Fibroblast of skin of scalp (primary cell): ENCODE measurements around the gene RBMS3.

ENCODE experiments used
- DNase-seq: peaks from one replicate; pipeline ENCODE4 v3.0.0-alpha.2; 2013

RBMS3 gene

GRCh38 chr3:29912600-29913288, 631.9 kb downstream of the RBMS3 start:
- DNase-seq: no peak

- peak; percentile 81 for DNase-seq
Observed at GRCh38 chr3:29914861-29915524, 634.1 kb downstream of the RBMS3 start.

GRCh38 chr3:29919571-29919970, 638.7 kb downstream of the RBMS3 start:
- peak; percentile 28 for DNase-seq

GRCh38 chr3:29922992-29923746, 642.3 kb downstream of the RBMS3 start:
- DNase-seq: peak; percentile 87

DNA sequence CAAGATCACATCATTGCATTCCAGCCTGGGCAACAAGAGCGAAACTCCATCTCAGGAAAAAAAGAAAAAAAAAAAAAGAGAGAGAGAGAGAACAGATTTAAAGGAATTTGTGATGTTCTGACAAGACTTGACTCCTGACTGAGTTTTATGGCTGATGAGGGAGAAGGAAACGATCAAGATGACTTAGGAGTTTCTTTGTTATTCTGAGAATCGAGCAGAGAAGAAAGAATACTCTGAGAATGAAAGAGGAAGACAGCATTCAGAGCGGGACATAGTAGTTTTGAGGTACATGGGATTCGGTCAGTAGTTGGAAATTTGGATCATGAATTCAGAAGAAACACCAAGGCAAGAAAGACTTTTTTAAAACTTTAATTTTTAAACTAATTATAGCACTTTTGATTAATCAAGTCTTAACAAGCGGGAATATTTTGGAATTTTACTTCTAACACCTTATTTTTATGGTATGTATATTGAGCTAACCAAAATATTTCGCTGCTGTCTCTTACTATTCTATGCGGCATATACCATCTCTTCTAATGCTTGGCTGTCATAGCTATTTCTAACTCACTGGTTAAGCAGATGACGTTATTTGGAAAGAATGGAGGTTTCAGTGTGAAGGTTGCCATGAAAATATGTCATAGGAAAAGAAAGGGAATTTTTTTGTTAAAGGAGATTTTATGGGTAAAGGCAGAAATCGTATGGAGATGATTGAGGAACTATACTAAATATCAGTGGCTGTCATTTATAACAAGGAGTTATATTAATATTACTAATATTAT, 644.1 kb downstream of the RBMS3 start:
- DNase-seq: peak; percentile 17

DNA sequence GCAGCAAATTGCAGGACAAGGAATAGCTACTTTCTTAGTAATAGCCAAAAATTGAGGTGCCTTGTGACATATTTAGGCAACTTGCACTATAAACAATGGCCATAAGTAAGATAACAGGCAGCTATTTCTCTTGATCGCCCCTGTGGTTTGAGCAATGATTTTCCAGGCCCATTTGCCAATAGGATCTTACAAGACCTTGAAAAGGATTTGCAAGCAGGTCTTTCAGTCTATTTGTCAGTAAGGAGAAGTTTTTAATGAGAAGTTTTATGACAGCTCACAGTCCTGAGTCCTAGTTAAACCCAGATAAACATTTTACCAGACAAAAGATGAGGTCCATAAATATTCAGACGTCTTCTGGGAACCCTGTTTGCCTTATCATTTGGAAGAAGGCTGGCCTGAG, 645.5 kb downstream of the RBMS3 start:
- DNase-seq: no peak

GRCh38 chr3:29932696-29933325, 651.9 kb downstream of the RBMS3 start:
- DNase-seq: no peak

DNA sequence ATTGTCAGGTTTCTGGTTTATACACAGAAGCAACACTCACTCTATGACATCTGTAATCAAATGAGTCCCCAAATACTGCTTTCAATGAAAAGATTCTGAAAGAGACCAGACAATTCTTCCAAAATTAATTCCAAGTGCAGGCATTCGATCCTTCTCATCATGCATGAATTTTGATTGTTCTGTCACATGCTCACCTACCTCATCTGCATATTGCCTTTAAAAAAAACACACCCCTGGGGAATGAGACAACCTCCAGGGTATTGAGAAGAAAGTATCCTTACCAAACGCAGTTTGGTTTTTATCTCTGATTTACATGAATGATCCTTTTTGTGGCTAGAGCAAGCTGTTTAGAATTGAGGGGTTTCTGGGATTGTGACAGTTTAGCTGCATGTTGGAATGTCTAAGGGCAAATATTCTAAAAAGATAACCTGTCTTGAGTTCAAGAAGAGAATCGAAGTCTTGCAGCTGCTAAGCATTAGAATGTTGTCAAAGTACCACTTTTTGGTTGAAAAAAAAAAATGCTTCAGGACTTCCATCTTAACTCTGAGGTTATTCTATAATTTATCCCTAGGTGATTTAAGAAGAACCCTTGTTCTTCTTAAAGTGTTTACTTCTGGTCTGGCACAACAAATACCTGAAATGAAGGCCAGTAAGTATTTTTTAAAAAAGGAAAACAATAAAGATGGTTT, 653.1 kb downstream of the RBMS3 start:
- DNase-seq: no peak

- DNase-seq: no peak
Observed at GRCh38 chr3:29934751-29935150, 653.9 kb downstream of the RBMS3 start.

DNA sequence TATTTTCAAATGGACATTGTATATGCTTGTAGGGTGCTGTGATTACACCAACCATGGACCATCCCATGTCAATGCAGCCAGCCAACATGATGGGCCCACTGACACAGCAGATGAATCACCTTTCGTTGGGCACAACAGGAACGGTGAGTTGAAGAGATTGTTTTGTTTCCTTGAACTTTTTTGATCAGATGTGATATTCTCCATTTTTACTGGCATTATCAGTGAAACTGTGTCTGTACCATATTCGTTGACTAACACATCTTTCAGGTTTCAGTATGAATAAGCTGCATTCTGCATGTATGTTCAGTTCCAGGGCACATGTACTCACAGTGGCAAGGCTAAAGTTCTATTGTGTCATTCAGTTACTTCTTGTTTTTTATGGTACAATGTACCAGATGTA, 655.2 kb downstream of the RBMS3 start:
- no peak for DNase-seq

GRCh38 chr3:29936766-29937165, 655.9 kb downstream of the RBMS3 start:
- no peak for DNase-seq

DNA sequence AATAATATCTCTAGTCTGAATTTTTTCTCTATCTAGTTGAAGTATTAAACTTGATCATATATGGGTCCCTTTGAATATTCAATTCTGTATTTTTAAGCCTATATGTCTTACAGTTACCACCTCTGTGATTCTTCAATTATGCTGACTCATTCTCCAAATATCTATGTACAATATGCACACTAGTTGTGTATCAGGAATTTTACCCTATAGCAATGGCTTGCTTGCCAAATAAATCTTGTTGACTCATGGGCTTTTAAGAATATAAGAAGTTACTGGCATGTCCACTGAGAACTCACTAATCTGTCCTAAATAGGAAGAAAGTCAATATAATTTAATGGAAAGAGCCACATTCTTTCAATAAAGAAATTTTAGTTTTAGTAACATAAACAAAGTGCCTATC, 656.3 kb downstream of the RBMS3 start:
- DNase-seq: peak; percentile 86

DNA sequence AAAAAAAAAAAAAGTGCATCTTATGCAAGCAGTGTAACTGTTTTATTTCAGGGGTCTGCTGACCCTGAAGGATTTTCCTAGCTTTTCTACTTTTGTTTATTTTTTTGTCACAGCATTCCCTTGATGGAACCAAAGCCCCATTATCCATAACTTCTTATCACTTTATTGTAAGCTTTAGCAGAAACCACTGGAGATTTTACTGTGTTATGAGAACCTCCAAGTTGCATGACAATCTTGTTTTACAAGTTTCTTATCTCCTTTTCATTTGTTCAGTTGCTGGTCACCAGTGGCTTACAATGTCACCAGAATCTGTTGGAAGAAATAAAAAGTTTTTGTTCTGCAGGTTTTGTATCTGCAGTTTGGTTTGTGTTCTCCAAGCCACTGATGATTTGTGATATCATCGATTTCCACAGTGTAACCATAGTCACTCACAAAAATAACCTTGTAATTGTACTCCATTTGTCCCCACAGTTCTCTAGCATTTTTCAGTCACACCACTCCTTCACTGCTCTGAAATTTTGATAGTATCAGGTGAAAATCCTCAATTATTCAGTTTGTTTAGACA, 660.0 kb downstream of the RBMS3 start:
- no peak for DNase-seq

DNA sequence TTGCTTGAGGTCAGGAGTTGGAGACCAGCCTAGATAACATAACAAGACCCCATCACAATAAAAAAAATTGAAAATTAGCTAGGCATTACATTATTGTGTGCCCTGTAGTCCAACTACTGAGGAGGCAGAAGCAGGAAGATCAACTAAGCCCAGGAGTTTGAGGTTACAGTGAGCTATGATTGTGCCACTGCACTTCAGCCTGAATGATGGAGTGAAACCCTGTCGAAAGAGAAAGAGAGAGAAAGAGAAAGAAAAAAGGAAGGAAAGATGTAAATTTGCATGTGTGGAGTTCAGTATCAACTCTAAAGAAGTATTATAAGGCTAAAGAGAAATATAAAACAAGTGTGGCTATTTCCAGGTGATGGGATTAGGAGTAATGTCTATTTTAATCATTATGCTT, 661.4 kb downstream of the RBMS3 start:
- no peak for DNase-seq

DNA sequence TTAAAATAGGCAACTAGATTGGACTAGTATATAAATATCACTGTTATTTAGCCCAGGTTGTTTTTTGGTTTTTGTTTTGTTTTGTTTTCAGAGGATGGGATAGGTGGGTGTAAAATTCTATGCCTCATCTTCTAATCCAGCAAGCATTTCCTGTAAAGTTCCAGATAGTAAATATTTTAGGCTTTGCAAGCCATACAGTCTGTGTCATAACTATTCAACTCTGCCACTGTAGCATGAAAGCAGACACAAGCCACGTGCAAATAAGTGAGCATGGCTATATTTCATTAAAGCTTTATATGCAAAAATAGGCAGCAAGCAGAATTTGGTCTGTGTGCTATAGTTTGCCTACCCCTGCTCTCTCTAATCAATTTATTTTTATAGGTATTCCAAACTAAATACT, 668.3 kb downstream of the RBMS3 start:
- DNase-seq: peak; percentile 44

- DNase-seq: no peak
Observed at GRCh38 chr3:29949940-29950616, 669.2 kb downstream of the RBMS3 start.

DNA sequence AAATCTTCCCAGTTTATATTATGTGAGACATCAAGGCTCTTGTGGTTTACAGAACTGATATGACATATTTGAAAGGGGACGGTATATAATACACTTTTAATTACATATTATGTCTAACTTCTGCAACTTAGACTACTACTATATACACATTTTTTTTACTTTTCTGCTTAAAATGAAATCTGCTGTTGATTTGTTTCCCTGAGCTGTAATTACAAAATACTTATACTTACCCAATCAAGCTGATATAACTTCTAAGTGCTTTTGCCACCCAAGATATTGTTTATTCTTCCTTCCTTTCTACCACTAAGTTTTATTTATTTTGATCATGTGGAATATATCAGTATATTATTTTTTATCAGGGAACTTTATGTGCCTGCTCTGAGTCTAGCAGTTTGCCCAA, 671.6 kb downstream of the RBMS3 start:
- no peak for DNase-seq

- DNase-seq: no peak
Observed at GRCh38 chr3:29955413-29955812, 674.5 kb downstream of the RBMS3 start.

DNA sequence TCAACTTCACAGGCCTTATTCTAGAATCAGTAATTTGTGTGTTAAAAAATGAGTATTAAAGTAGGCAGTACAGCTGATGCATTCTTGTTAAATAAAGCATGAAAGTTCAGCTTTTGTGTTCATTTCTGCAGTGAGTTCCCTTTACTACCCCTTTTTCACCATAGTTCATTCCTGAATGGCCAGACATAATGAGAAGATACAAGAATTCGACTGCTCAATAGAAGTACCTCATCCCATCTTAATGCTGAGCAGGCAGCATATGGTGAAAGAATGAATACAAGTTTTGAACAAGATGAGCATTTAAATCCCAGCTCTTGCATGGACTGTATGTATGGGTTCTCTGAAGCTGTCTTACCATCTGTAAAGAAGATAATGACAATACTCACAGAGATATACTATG, 677.9 kb downstream of the RBMS3 start:
- no peak for DNase-seq

DNA sequence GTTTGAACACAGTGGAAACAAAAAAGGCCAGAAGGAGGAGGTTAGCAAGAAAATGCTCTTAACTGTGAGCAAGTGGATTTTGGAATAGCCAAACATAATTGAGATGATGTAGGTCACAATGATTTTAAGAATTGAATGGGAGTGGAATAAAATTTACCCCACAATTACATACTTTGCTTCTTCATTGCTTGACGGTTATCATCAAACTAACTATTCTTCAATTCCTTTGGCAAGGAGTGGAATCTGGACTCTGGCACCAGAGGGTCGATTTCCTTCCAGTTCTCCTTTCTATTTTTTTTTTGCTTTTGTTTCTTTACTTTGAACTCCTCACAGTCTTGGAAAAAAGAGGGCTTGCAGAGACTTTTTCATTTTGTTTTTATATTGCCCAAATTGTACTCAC, 691.0 kb downstream of the RBMS3 start:
- DNase-seq: no peak
